Endothelial cell of umbilical vein (primary cell): ENCODE data around the gene TAMALIN.

Source experiments
- EZH2 ChIP-seq: IDR thresholded peaks from 2 replicates; pipeline ENCODE4 v1.6.1; 2012; ENCODE audit warnings: borderline replicate concordance, low read depth, mild to moderate bottlenecking, moderate library complexity, low read length, inconsistent platforms; ENCODE audit not compliant: severe bottlenecking
- JUN ChIP-seq: IDR thresholded peaks from 2 replicates; pipeline ENCODE4 v1.6.1; 2011; ENCODE audit warnings: borderline replicate concordance, low read depth; ENCODE audit not compliant: insufficient read length, insufficient read depth
- POLR2A ChIP-seq: IDR thresholded peaks from 2 replicates; pipeline ENCODE4 v1.6.1; 2012; ENCODE audit warnings: low read depth, mild to moderate bottlenecking, control low read depth, low read length
- POLR2AphosphoS5 ChIP-seq: IDR thresholded peaks from 2 replicates; pipeline ENCODE4 v1.6.1; 2012; ENCODE audit warnings: low read depth, mild to moderate bottlenecking, control low read depth, low read length, moderate library complexity; ENCODE audit not compliant: insufficient read depth
- TF ChIP-seq, protein P1 (sequence below), 2 donors: IDR thresholded peaks; 1 replicate in 1 of 2; 2 replicates in 1 of 2; pipeline ENCODE4 v1.5.1; 2011; ENCODE audit warnings: low read length in 2 of 2, mild to moderate bottlenecking in 2 of 2, moderate library complexity in 2 of 2, control low read depth in 1 of 2, inconsistent platforms in 1 of 2, low read depth in 1 of 2; ENCODE audit not compliant: insufficient read depth in 1 of 2; ENCODE audit errors: extremely low read depth in 1 of 2
- TF ChIP-seq, protein P2 (sequence below): IDR thresholded peaks from 2 replicates; pipeline ENCODE4 v1.6.1; 2011; ENCODE audit not compliant: insufficient read depth, insufficient read length

DNA sequence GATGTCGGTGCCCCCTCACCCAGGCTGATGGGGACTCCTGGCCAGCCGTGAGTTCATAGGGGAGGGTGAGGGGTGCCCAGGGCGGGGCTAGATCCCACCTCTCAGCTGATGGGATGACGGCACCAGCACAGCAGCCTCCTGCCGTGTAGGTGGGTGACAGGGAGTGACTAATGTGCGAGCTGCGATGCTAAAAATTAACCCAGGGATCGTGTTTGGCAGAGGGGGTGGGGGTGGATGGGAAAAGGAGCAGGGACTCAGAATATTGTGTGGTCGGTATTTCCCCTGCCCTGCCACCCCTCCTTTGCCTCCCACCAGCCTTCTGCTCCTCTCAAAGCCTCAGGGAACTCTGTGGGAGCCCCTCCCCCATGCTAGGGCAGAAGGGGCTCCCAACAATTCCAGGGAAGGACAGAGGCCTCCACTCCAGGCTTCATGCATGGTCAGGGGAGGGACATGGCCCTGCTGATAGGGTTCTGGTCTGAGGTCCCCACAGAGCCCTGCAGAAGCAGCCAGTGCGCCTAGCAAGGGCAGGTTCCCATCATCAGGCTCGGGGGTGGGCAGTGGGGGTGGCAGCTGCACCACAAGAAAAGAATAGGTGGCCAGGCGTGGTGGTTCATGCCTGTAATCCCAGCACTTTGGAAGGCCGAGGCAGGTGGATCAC, 12.5 kb downstream of the TAMALIN start:
- TF ChIP-seq, protein P1, sequence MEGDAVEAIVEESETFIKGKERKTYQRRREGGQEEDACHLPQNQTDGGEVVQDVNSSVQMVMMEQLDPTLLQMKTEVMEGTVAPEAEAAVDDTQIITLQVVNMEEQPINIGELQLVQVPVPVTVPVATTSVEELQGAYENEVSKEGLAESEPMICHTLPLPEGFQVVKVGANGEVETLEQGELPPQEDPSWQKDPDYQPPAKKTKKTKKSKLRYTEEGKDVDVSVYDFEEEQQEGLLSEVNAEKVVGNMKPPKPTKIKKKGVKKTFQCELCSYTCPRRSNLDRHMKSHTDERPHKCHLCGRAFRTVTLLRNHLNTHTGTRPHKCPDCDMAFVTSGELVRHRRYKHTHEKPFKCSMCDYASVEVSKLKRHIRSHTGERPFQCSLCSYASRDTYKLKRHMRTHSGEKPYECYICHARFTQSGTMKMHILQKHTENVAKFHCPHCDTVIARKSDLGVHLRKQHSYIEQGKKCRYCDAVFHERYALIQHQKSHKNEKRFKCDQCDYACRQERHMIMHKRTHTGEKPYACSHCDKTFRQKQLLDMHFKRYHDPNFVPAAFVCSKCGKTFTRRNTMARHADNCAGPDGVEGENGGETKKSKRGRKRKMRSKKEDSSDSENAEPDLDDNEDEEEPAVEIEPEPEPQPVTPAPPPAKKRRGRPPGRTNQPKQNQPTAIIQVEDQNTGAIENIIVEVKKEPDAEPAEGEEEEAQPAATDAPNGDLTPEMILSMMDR (IDR thresholded peaks at IDR 0.05; ENCODE audit: extremely low read depth in 1 of 2, insufficient read depth in 1 of 2, low read depth in 1 of 2, low read length in 2 of 2) = no peak
- TF ChIP-seq, protein P2, sequence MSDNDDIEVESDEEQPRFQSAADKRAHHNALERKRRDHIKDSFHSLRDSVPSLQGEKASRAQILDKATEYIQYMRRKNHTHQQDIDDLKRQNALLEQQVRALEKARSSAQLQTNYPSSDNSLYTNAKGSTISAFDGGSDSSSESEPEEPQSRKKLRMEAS = no peak
- TF ChIP-seq POLR2A (no peak), JUN (no peak), EZH2 (no peak), POLR2AphosphoS5 (no peak)
